K562 (cell line): ENCODE measurements around the gene PLCB4. TPM values are rescaled to one million over a fixed set of nuclear protein-coding genes. Genes with fewer than 3 reads are reported as not detected.

Experiments
- ATAC-seq: fragments of 200-7000 bp; cut with Tn5 transposase; 3 replicates; pipeline ENCODE4 v1.9.1; 2020; ENCODE audit warnings: moderate library complexity
- BruUV-seq: library from RNA; stranded (reverse); fragments of 400-500 nt; replicated peaks from 2 replicates; lab custom pipeline; 2021; lab: Mats Ljungman, UMichigan
- CTCF ChIA-PET: fragments of 300-600 bp; formaldehyde crosslinking; extraction: SDS; loops from one replicate; lab custom pipeline; 2021; ENCODE audit warnings: low intra/inter-chr PET ratio; lab: Yijun Ruan, JAX
- POLR2A ChIA-PET: fragments of 300-600, 350-650 bp; sonication (Branson Sonifier 250); formaldehyde crosslinking; extraction: SDS; loops from one replicate; lab custom pipeline; 2021; ENCODE audit warnings: antibody characterized with exemption, inconsistent platforms; lab: Yijun Ruan, JAX
- DNase-seq, 4 experiments: peaks; one replicate each; pipeline versions ENCODE4 v3.0.0 to v3.0.0-alpha.2; 2011 to 2018; ENCODE audit warnings: low spot score in 3 of 4, mixed read lengths in 3 of 4; ENCODE audit errors: extremely low read depth in 1 of 4
- FAIRE-seq: peaks from 2 replicates; lab custom pipeline; 2011; peaks lifted over from hg19 to GRCh38; lab: Jason Lieb, UNC
- H2AFZ ChIP-seq: 2 replicates; pipeline ENCODE4 v1.6.0; 2011; ENCODE audit warnings: low read depth, low read length, control low read depth, inconsistent platforms
- H3K27ac ChIP-seq: fragments of 200-600 bp; 3 replicates; pipeline ENCODE4 v1.8.0; 2011; ENCODE audit warnings: low read depth, mild to moderate bottlenecking, control low read depth, inconsistent platforms, low read length, moderate library complexity, mixed read lengths; ENCODE audit errors: extremely low read depth
- H3K27me3 ChIP-seq, 2 experiments: fragments of 300-600 bp in 1 of 2; 2 replicates in 1 of 2; 3 replicates in 1 of 2; pipeline versions ENCODE4 v1.6.0 to v1.8.0; 2011; ENCODE audit warnings: inconsistent platforms in 2 of 2, low read length in 2 of 2, mild to moderate bottlenecking in 1 of 2, mixed read lengths in 1 of 2, moderate library complexity in 1 of 2; ENCODE audit not compliant: control insufficient read depth in 2 of 2, insufficient read depth in 2 of 2
- H3K36me3 ChIP-seq: fragments of 300-600 bp; 3 replicates; pipeline ENCODE4 v1.8.0; 2011; ENCODE audit warnings: mild to moderate bottlenecking, low read length, inconsistent platforms; ENCODE audit not compliant: control insufficient read depth, insufficient read depth
- H3K4me1 ChIP-seq, 2 experiments: fragments of 200-600 bp in 1 of 2; replicated peaks in 1 of 2; 2 replicates in 1 of 2; 3 replicates in 1 of 2; pipeline versions ENCODE4 v1.5.1 to v1.8.0; 2011; ENCODE audit warnings: inconsistent platforms in 2 of 2, low read length in 2 of 2, mild to moderate bottlenecking in 1 of 2, mixed read lengths in 1 of 2, moderate library complexity in 1 of 2; ENCODE audit not compliant: control insufficient read depth in 2 of 2, insufficient read depth in 2 of 2
- H3K4me2 ChIP-seq: 2 replicates; pipeline ENCODE4 v1.6.1; 2011; ENCODE audit warnings: low read length, control low read depth, inconsistent platforms, mixed read lengths; ENCODE audit not compliant: insufficient read depth
- H3K4me3 ChIP-seq: fragments of 200-600 bp; sonication (generic), shearing (Covaris generic); 2 replicates; pipeline ENCODE4 v1.5.1; 2016; ENCODE audit warnings: control low read depth, inconsistent platforms
- H3K79me2 ChIP-seq: fragments of 200-600 bp; 3 replicates; pipeline ENCODE4 v1.8.0; 2011; ENCODE audit warnings: low read length, inconsistent platforms; ENCODE audit not compliant: control insufficient read depth, insufficient read depth
- H3K9ac ChIP-seq, 2 experiments: 2 replicates each; pipeline versions ENCODE4 v1.6.0 to v1.6.1; 2011; ENCODE audit warnings: low read depth in 2 of 2, low read length in 2 of 2, control low read depth in 1 of 2, inconsistent platforms in 1 of 2, mild to moderate bottlenecking in 1 of 2, mixed read lengths in 1 of 2; ENCODE audit not compliant: insufficient read depth in 1 of 2
- H3K9me1 ChIP-seq: one replicate; pipeline ENCODE4 v1.6.0; 2011; ENCODE audit warnings: inconsistent platforms, mild to moderate bottlenecking, low read length, moderate library complexity; ENCODE audit not compliant: control insufficient read depth, insufficient read depth
- H3K9me3 ChIP-seq: replicated peaks from 2 replicates; pipeline ENCODE4 v1.5.1; 2011; ENCODE audit warnings: low read depth, low read length, inconsistent platforms; ENCODE audit not compliant: control insufficient read depth, insufficient read depth
- H4K20me1 ChIP-seq: replicated peaks from 2 replicates; pipeline ENCODE4 v1.6.1; 2011; ENCODE audit warnings: low read length, inconsistent platforms, mixed read lengths; ENCODE audit not compliant: control insufficient read depth, insufficient read depth
- ATF3 ChIP-seq, 2 experiments: fragments of 450-650 bp in 1 of 2; sonication (generic) in 1 of 2; formaldehyde crosslinking in 1 of 2; IDR thresholded peaks in 1 of 2; conservative IDR thresholded peaks in 1 of 2; 2 replicates each; pipeline versions ENCODE4 v1.6.1 to v1.8.1; 2016 to 2023; ENCODE audit warnings: mild to moderate bottlenecking in 2 of 2, moderate library complexity in 2 of 2, inconsistent platforms in 1 of 2, missing genetic modification reagents in 1 of 2
- CREM ChIP-seq: IDR thresholded peaks from 2 replicates; pipeline ENCODE4 v1.6.1; 2014; ENCODE audit warnings: antibody characterized with exemption, low read depth
- E4F1 ChIP-seq: fragments of 250-450 bp; sonication (Bioruptor Pico); IDR thresholded peaks from 2 replicates; pipeline ENCODE4 v1.5.0; 2021; ENCODE audit warnings: mild to moderate bottlenecking, borderline replicate concordance
- FOXM1 ChIP-seq, 2 experiments: fragments of 450-650 bp in 1 of 2; sonication (generic) in 1 of 2; formaldehyde crosslinking in 1 of 2; IDR thresholded peaks; 2 replicates each; pipeline versions ENCODE4 v1.6.1 to v1.9.0; 2017 to 2022; ENCODE audit warnings: low read depth in 2 of 2, mild to moderate bottlenecking in 2 of 2, missing genetic modification reagents in 1 of 2, moderate library complexity in 1 of 2
- GTF2E2 ChIP-seq: fragments of 200-800 bp; sonication (Bioruptor generic); IDR thresholded peaks from 2 replicates; pipeline ENCODE4 v1.6.1; 2016; ENCODE audit warnings: missing genetic modification characterization, missing compliant biosample characterization
- HNRNPUL1 ChIP-seq: fragments of 200-400 bp; formaldehyde crosslinking; IDR thresholded peaks from 2 replicates; pipeline ENCODE4 v1.6.1; 2017; ENCODE audit warnings: low read length
- KLF10 ChIP-seq: fragments of 250-450 bp; sonication (Bioruptor Pico); IDR thresholded peaks from 2 replicates; pipeline ENCODE4 v1.6.1; 2021; ENCODE audit warnings: matching md5 sums
- L3MBTL2 ChIP-seq: fragments of 450-650 bp; IDR thresholded peaks from 2 replicates; pipeline ENCODE4 v1.6.1; 2016; ENCODE audit warnings: mild to moderate bottlenecking, moderate library complexity
- POLR2H ChIP-seq: IDR thresholded peaks from 2 replicates; pipeline ENCODE4 v1.6.1; 2016; ENCODE audit warnings: missing genetic modification characterization, low read depth, mild to moderate bottlenecking, control low read depth, missing compliant biosample characterization, moderate library complexity
- RBM14 ChIP-seq: fragments of 200-400 bp; formaldehyde crosslinking; IDR thresholded peaks from 2 replicates; pipeline ENCODE4 v1.6.1; 2018; ENCODE audit warnings: low read depth, mild to moderate bottlenecking, low read length, moderate library complexity, borderline replicate concordance; ENCODE audit not compliant: insufficient read depth
- SMAD1 ChIP-seq: fragments of 150-350 bp; IDR thresholded peaks from 2 replicates; pipeline ENCODE4 v1.6.1; 2014; ENCODE audit warnings: low read length, low read depth; ENCODE audit not compliant: partially characterized antibody
- SMAD3 ChIP-seq: fragments of 450-650 bp; formaldehyde crosslinking; conservative IDR thresholded peaks from 2 replicates; pipeline ENCODE4 v1.4.0; 2020; ENCODE audit warnings: mild to moderate bottlenecking
- SUPT5H ChIP-seq: fragments of 450-650 bp; IDR thresholded peaks from 2 replicates; pipeline ENCODE4 v1.6.1; 2016
- TAF7 ChIP-seq: fragments of 450-650 bp; IDR thresholded peaks from 2 replicates; pipeline ENCODE4 v1.6.1; 2016; ENCODE audit warnings: missing genetic modification characterization, missing compliant biosample characterization
- TCF7 ChIP-seq: sonication (generic); IDR thresholded peaks from 2 replicates; pipeline ENCODE4 v1.6.1; 2016; ENCODE audit warnings: antibody characterized with exemption, borderline replicate concordance
- THRB ChIP-seq: fragments of 450-650 bp; formaldehyde crosslinking; conservative IDR thresholded peaks from 2 replicates; pipeline ENCODE4 v1.4.0; 2022; ENCODE audit warnings: mild to moderate bottlenecking, missing genetic modification characterization
- U2AF2 ChIP-seq: fragments of 200-400 bp; formaldehyde crosslinking; optimal IDR thresholded peaks from 2 replicates; pipeline ENCODE3; 2017; ENCODE audit warnings: low read depth, mild to moderate bottlenecking, low read length
- ZNF143 ChIP-seq: sonication (generic); formaldehyde crosslinking; IDR thresholded peaks from 2 replicates; pipeline ENCODE4 v1.9.0; 2022; ENCODE audit warnings: mild to moderate bottlenecking, missing genetic modification reagents
- ZNF282 ChIP-seq: sonication (generic); formaldehyde crosslinking; IDR thresholded peaks from 2 replicates; pipeline ENCODE4 v1.8.1; 2023; ENCODE audit warnings: missing genetic modification reagents
- WGBS: fragments of 100-300 bp; shearing (Covaris generic); methylation state at CpG from one replicate; pipeline ENCODE4 v1.1.6; 2016; ENCODE audit warnings: low coverage, mixed read lengths; ENCODE audit not compliant: insufficient coverage; ENCODE audit errors: missing lambda C conversion rate; 5-methylcytosine and 5-hydroxymethylcytosine counted together
- in situ Hi-C: fragments of 300-500 bp; cut with MboI; formaldehyde crosslinking; loops from 4 replicates; pipeline ENCODE4 v1.15.0; 2018; ENCODE audit warnings: inconsistent platforms, mixed read lengths
- intact Hi-C: fragments of 100-400 bp; cut with micrococcal nuclease; formaldehyde crosslinking; loops from 2 replicates; pipeline ENCODE4 v1.14.2; 2022
- polyA plus RNA-seq, 8 experiments: library from polyadenylated mRNA; depleted of rRNA in 4 of 8; stranded (reverse) in 5 of 8; unstranded in 3 of 8; fragments of >200 nt; fragmentation: Nextera tagmentation in 2 of 8; fragmentation: Illumina TruSeq in 1 of 8; extraction: Ambion mirVana in 2 of 8; extraction: Trizol in 1 of 8; gene quantifications; 2 replicates each; pipeline versions ENCODE4 v1.2.1 to v1.2.3, GENCODE V29; 2011 to 2014; ENCODE audit warnings: inconsistent platforms in 1 of 8, missing spikeins in 1 of 8
- total RNA-seq, 7 experiments: library from RNA; depleted of rRNA in 6 of 7; stranded (reverse); fragments of >200 nt in 6 of 7; fragmentation: Illumina TruSeq in 2 of 7; extraction: Trizol in 2 of 7; gene quantifications; 2 replicates each; pipeline versions ENCODE4 v1.2.1 to v1.2.3, GENCODE V29; 2011 to 2021; ENCODE audit warnings: low replicate concordance in 1 of 7

Gene PLCB4
- total and polyA plus RNA-seq, 9 of the 15 experiments (the other 6 are each of a cell fraction or from before 2014, with no cell fraction given) = 0.20 to 2.9 (median 0.52) TPM

GRCh38 chr20:9330151-9330550 lies 261.3 kb downstream of the PLCB4 start:
- H3K27me3 ChIP-seq = no peaks in the 10 kb centered on the region
- H3K36me3 ChIP-seq = no peaks in the 10 kb centered on the region
- no peak overlapping the region for H3K9ac ChIP-seq
- TF ChIP-seq ATF3 (IDR thresholded peaks at IDR 0.05) (no peak), ATF3 (CRISPR knock-in tag; conservative IDR thresholded peaks at IDR 0.05) (no peak), SMAD3 (CRISPR knock-in tag) (no peak), L3MBTL2 (no peak), THRB (CRISPR knock-in tag) (no peak), ZNF143 (CRISPR knock-in tag) (no peak), TCF7 (no peak), FOXM1 (IDR thresholded peaks at IDR 0.05; ENCODE audit: low read depth) (no peak), FOXM1 (CRISPR knock-in tag; IDR thresholded peaks at IDR 0.05; ENCODE audit: low read depth) (no peak), U2AF2 (no peak), HNRNPUL1 (no peak), RBM14 (no peak), SMAD1 (no peak), TAF7 (tag) (no peak), SUPT5H (no peak), E4F1 (CRISPR knock-in tag) (no peak), POLR2H (tag) (no peak), CREM (no peak), GTF2E2 (tag) (no peak), KLF10 (CRISPR knock-in tag) (no peak), ZNF282 (CRISPR knock-in tag) (no peak)
- TF ChIP-seq, all 486 proteins: peak for 0
- H3K4me3 ChIP-seq = no peak overlapping the region
- H3K4me2 ChIP-seq = no peak overlapping the region
- FAIRE-seq (no peak), ATAC-seq (no peak), DNase-seq (no peak)
- no peaks in the 10 kb centered on the region for H3K9me1 ChIP-seq
- H4K20me1 ChIP-seq = no peaks in the 10 kb centered on the region
- H3K27ac ChIP-seq = no peak overlapping the region
- no TSS peak for BruUV-seq
- H3K9me3 ChIP-seq = no peaks in the 10 kb centered on the region
- CTCF ChIA-PET = no interaction called here
- no peak overlapping the region for H2AFZ ChIP-seq
- no peaks in the 10 kb centered on the region for H3K79me2 ChIP-seq
- no peaks in the 10 kb centered on the region for H3K4me1 ChIP-seq
- 19% methylated on average over 4 of the region's 4 CpGs for WGBS
- in situ Hi-C loops = no loop called here
- intact Hi-C loops = no loop called here
- POLR2A ChIA-PET = interaction anchor here (0.7 to 1.0 kb wide), 2 partner anchors 10 to 63 kb away, joined by 3 read pairs; no protein-coding TSS in a partner anchor
